Vagina (tissue), 2 donors: ENCODE measurements around the gene CAST. TPM values are rescaled to one million over a fixed set of nuclear protein-coding genes. Genes with fewer than 3 reads are reported as not detected.

Experiments used
- DNase-seq, 2 donors: peaks; one replicate each; pipeline ENCODE4 v3.0.0-alpha.2; 2017; ENCODE audit errors: extremely low spot score in 2 of 2
- H3K27ac ChIP-seq: fragments of 200-600 bp; sonication (generic); one replicate; pipeline ENCODE4 v1.5.1; 2019
- H3K27me3 ChIP-seq: fragments of 200-600 bp; sonication (generic); one replicate; pipeline ENCODE4 v1.5.1; 2019
- H3K36me3 ChIP-seq, 2 donors: fragments of 200-600 bp; sonication (generic); one replicate each; pipeline ENCODE4 v1.5.1; 2017 to 2019
- H3K4me1 ChIP-seq: fragments of 200-600 bp; sonication (generic); one replicate; pipeline ENCODE4 v1.5.1; 2019
- H3K4me3 ChIP-seq, 2 donors: fragments of 200-600 bp; sonication (generic); 1 replicate in 1 of 2; 2 replicates in 1 of 2; pipeline ENCODE4 v1.5.1; 2016 to 2019
- H3K9me3 ChIP-seq: fragments of 200-600 bp; sonication (generic); one replicate; pipeline ENCODE4 v1.5.1; 2019
- POLR2A ChIP-seq, 2 donors: fragments of 450-650 bp; IDR thresholded peaks; one replicate each; pipeline ENCODE4 v1.6.1; 2017; ENCODE audit warnings: antibody characterized with exemption in 2 of 2, mild to moderate bottlenecking in 2 of 2, moderate library complexity in 2 of 2
- POLR2AphosphoS5 ChIP-seq, 2 donors: sonication (generic); formaldehyde crosslinking; IDR thresholded peaks; one replicate each; pipeline ENCODE4 v1.9.0; 2017; ENCODE audit warnings: antibody characterized with exemption in 2 of 2, mild to moderate bottlenecking in 2 of 2, low read depth in 1 of 2; ENCODE audit not compliant: insufficient read depth in 1 of 2
- intact Hi-C: fragments of 100-400 bp; cut with DNase I; formaldehyde crosslinking; loops from one replicate; pipeline ENCODE4 v1.15.1; 2023
- total RNA-seq: library from RNA; depleted of rRNA; stranded (reverse); fragments of >200 nt; gene quantifications from one replicate; pipeline ENCODE4 v1.2.3, GENCODE V29; 2016
- TF ChIP-seq, protein P1 (sequence below), 3 experiments: fragments of 450-650 bp in 2 of 3; fragments of 200-600 bp in 1 of 3; sonication (generic) in 1 of 3; IDR thresholded peaks; one replicate each; pipeline ENCODE4 v1.5.1; 2017 to 2019; ENCODE audit warnings: antibody characterized with exemption in 3 of 3, mild to moderate bottlenecking in 2 of 3, moderate library complexity in 2 of 3

CAST gene
- total RNA-seq, 1 donor from 2014 or later: 309 TPM

DNA sequence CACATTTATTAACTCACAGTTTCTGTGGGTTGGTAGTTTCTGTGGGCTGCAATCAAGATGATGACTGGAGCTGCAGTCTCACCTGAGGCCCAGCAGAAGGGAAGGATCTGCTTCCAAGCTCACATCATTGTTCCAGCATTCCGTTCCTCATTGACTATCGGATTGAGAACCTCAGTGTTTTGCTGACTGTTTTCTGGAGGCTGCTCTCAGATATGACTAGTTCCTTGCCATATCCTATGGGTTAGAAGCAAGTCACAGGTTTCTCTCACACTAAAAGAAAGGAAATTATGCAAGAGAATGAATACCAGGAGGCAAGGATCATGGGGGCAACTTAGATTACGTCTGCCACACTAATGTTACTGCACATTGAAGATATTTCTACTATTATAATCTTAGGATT is 151.9 kb downstream of the CAST start:
- no peaks in the 10 kb centered on the region for H3K27me3 ChIP-seq
- TF ChIP-seq, protein P1, sequence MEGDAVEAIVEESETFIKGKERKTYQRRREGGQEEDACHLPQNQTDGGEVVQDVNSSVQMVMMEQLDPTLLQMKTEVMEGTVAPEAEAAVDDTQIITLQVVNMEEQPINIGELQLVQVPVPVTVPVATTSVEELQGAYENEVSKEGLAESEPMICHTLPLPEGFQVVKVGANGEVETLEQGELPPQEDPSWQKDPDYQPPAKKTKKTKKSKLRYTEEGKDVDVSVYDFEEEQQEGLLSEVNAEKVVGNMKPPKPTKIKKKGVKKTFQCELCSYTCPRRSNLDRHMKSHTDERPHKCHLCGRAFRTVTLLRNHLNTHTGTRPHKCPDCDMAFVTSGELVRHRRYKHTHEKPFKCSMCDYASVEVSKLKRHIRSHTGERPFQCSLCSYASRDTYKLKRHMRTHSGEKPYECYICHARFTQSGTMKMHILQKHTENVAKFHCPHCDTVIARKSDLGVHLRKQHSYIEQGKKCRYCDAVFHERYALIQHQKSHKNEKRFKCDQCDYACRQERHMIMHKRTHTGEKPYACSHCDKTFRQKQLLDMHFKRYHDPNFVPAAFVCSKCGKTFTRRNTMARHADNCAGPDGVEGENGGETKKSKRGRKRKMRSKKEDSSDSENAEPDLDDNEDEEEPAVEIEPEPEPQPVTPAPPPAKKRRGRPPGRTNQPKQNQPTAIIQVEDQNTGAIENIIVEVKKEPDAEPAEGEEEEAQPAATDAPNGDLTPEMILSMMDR (IDR thresholded peaks at IDR 0.05): no peak
- no peak for TF ChIP-seq POLR2A (IDR thresholded peaks at IDR 0.05)
- TF ChIP-seq POLR2AphosphoS5 (IDR thresholded peaks at IDR 0.05; ENCODE audit: insufficient read depth in 1 of 2, low read depth in 1 of 2): no peak
- H3K4me3 ChIP-seq: no peak overlapping the region
- H3K4me1 ChIP-seq: peaks cover 6% of the 10 kb centered on the region
- no peak for DNase-seq
- no peak overlapping the region for H3K27ac ChIP-seq
- H3K9me3 ChIP-seq: no peaks in the 10 kb centered on the region
- intact Hi-C loops: no loop called here
- no peaks in the 10 kb centered on the region for H3K36me3 ChIP-seq

DNA sequence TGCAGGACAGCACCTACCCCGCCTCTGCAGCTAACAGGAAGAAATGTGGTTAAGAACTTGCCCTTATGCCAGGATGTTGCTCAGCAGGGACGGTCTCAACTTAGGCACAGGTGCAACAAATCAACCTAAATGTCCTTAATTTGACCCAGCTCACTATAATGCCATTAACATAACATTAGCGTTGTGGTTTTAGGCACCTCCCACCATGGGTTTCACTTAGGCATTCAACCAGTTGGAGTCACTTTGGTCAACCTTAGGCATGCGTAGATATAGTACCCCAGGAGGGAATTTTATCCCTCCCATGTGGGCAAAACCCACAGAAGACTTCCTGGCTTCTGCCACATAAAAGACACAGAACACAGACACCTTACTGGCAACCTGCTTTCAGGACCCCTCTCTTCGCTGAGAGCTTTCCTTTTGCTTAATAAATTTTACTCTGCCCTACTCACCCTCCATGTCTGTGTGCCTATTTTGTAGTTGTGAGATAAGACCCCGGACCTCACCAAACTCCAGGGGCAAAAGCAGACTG is 154.3 kb downstream of the CAST start:
- Histone ChIP-seq H3K27me3 (no peaks in the 10 kb centered on the region), H3K4me3 (no peak overlapping the region), H3K9me3 (no peaks in the 10 kb centered on the region), H3K4me1 (peaks cover 6% of the 10 kb centered on the region), H3K27ac (no peak overlapping the region), H3K36me3 (no peaks in the 10 kb centered on the region)
- no peak for DNase-seq
- TF ChIP-seq POLR2A (IDR thresholded peaks at IDR 0.05): no peak
- TF ChIP-seq POLR2AphosphoS5 (IDR thresholded peaks at IDR 0.05; ENCODE audit: insufficient read depth in 1 of 2, low read depth in 1 of 2): no peak
- TF ChIP-seq, protein P1 (IDR thresholded peaks at IDR 0.05): no peak
- intact Hi-C loops: no loop called here

DNA sequence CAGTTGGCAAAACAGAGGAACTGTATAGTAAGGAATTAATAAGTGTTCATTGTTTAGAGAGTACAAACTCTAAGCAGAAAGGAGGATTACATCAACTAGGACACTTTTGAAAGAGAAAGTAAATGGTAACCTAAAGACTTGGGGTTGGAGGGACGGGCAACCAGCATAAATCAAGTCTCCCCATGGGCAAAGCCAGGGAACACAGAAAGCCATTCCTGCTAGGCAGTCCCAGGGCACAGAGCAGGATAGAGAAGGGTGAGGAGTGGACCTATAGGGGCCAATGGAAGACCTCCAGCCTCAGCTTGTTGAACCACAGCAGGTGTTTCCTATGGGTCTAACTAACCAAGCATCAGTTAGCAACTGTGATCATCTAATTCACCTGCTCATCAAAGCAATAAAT is 154.8 kb downstream of the CAST start:
- TF ChIP-seq, protein P1 (IDR thresholded peaks at IDR 0.05): no peak
- TF ChIP-seq POLR2AphosphoS5 (IDR thresholded peaks at IDR 0.05; ENCODE audit: insufficient read depth in 1 of 2, low read depth in 1 of 2) (no peak), POLR2A (IDR thresholded peaks at IDR 0.05) (no peak)
- H3K9me3 ChIP-seq: no peaks in the 10 kb centered on the region
- DNase-seq: no peak
- no peak overlapping the region for H3K27ac ChIP-seq
- no peaks in the 10 kb centered on the region for H3K36me3 ChIP-seq
- no peaks in the 10 kb centered on the region for H3K27me3 ChIP-seq
- intact Hi-C loops: no loop called here
- H3K4me3 ChIP-seq: no peak overlapping the region
- peaks cover 6% of the 10 kb centered on the region for H3K4me1 ChIP-seq

DNA sequence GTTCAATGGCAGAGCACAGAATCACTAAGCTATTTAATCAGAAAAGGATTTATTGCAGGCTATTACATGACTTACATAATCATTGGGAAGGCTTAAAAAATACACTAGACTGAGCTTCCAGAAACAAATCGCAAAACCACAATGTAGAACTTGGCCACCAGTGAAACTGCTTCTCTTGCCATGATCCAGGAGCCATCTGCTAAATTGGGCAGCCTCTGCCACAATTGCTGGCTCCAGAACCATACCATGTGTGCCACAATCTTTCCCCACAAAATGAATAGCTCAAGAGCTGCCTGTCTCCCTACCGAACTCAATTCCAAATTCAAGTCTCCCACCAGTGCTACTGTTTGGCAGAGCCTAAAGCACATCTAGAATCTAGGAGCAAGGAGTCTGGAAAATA is 155.3 kb downstream of the CAST start:
- DNase-seq: no peak
- no peaks in the 10 kb centered on the region for H3K36me3 ChIP-seq
- no peak overlapping the region for H3K4me3 ChIP-seq
- H3K27me3 ChIP-seq: no peaks in the 10 kb centered on the region
- H3K4me1 ChIP-seq: peaks cover 6% of the 10 kb centered on the region
- TF ChIP-seq POLR2A (IDR thresholded peaks at IDR 0.05): no peak
- TF ChIP-seq, protein P1 (IDR thresholded peaks at IDR 0.05): no peak
- H3K9me3 ChIP-seq: no peaks in the 10 kb centered on the region
- no peak overlapping the region for H3K27ac ChIP-seq
- intact Hi-C loops: no loop called here

DNA sequence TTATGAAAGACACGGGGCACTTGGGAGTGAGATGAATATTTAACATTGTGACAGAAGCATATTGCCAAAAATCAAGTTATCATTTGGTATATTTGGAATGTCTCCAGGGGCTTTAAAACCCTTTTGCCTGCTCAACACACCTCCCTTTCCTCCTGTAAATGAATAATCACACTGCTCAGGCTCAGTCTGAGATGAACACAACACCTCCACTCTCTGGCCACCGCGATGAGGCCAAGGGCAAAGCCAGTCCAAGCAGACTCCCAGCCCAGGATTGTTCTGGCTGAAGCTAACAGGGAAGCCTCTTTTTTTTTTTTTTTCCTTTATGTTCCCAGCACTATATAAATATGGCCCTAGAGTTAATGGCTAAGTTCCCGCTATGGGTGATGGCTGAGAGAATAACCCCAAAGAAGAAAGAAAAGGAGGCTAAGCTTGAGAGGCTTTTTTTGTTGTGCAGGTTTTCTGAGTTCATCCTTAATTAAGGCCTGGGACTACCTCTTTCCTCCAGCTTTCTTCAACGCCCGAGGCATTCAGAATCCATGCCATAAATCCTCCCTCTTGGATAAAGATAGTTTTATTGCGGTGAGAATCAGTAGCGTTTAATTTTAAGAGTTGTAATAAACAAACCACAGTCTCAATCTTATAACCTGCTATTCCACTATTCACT is 156.1 kb downstream of the CAST start:
- TF ChIP-seq, protein P1 (IDR thresholded peaks at IDR 0.05): no peak
- TF ChIP-seq POLR2A (IDR thresholded peaks at IDR 0.05): no peak
- TF ChIP-seq POLR2AphosphoS5 (IDR thresholded peaks at IDR 0.05; ENCODE audit: insufficient read depth in 1 of 2, low read depth in 1 of 2): no peak

More for the DNA sequence above, 156.1 kb downstream of the CAST start:
- H3K4me3 ChIP-seq: no peak overlapping the region
- intact Hi-C loops: no loop called here
- peaks cover 8% of the 10 kb centered on the region for H3K4me1 ChIP-seq
- H3K36me3 ChIP-seq: no peaks in the 10 kb centered on the region
- no peak for DNase-seq
- no peak overlapping the region for H3K27ac ChIP-seq
- H3K27me3 ChIP-seq: no peaks in the 10 kb centered on the region
- H3K9me3 ChIP-seq: no peaks in the 10 kb centered on the region
